HG03097 (cell line): ENCODE data around the gene TRPM6.
"Not testable (repeated sequence)": the region's sequence is repeated elsewhere in the genome, so short reads cannot be mapped to it uniquely, and the experiment has no call there.

Experiments
- ATAC-seq: cut with Tn5 transposase; IDR thresholded peaks from one replicate; pipeline ENCODE4 v1.9.1; 2021; ENCODE audit not compliant: unreplicated experiment, low FRiP score

The TRPM6 gene, protein sequence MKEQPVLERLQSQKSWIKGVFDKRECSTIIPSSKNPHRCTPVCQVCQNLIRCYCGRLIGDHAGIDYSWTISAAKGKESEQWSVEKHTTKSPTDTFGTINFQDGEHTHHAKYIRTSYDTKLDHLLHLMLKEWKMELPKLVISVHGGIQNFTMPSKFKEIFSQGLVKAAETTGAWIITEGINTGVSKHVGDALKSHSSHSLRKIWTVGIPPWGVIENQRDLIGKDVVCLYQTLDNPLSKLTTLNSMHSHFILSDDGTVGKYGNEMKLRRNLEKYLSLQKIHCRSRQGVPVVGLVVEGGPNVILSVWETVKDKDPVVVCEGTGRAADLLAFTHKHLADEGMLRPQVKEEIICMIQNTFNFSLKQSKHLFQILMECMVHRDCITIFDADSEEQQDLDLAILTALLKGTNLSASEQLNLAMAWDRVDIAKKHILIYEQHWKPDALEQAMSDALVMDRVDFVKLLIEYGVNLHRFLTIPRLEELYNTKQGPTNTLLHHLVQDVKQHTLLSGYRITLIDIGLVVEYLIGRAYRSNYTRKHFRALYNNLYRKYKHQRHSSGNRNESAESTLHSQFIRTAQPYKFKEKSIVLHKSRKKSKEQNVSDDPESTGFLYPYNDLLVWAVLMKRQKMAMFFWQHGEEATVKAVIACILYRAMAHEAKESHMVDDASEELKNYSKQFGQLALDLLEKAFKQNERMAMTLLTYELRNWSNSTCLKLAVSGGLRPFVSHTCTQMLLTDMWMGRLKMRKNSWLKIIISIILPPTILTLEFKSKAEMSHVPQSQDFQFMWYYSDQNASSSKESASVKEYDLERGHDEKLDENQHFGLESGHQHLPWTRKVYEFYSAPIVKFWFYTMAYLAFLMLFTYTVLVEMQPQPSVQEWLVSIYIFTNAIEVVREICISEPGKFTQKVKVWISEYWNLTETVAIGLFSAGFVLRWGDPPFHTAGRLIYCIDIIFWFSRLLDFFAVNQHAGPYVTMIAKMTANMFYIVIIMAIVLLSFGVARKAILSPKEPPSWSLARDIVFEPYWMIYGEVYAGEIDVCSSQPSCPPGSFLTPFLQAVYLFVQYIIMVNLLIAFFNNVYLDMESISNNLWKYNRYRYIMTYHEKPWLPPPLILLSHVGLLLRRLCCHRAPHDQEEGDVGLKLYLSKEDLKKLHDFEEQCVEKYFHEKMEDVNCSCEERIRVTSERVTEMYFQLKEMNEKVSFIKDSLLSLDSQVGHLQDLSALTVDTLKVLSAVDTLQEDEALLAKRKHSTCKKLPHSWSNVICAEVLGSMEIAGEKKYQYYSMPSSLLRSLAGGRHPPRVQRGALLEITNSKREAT (N-terminal part only)

GRCh38 chr9:74887041-74887980 is at the start of gene TRPM6:
Gene TRPM6 (minus strand): TSS chr9:74887921. CDS start chr9:74887856, 65 bp downstream.
- ATAC-seq, result no peak

- ATAC-seq, result no peak
Measured at GRCh38 chr9:74935008-74935407, 47.3 kb upstream of the TRPM6 start.

DNA sequence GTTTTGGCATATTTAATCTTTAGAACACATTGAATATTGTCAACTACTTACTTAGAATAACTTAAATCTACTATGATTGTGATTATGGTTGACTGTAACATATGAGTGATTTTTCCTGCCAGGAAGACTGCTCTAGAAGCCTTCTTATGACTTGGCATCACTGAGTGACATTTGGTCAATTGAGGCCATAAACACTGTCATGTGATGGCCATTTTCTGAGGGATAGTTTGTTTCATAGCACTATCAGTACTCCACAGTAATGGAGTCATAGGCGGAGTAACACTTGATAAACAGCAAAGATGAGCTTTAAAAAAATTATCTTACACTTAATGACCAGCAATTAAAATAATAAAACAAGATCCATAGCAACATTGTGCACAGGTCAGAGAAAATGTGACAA is 34.0 kb upstream of the TRPM6 start:
- no peak for ATAC-seq

GRCh38 chr9:74920944-74921626 is 33.4 kb upstream of the TRPM6 start:
- no peak for ATAC-seq

DNA sequence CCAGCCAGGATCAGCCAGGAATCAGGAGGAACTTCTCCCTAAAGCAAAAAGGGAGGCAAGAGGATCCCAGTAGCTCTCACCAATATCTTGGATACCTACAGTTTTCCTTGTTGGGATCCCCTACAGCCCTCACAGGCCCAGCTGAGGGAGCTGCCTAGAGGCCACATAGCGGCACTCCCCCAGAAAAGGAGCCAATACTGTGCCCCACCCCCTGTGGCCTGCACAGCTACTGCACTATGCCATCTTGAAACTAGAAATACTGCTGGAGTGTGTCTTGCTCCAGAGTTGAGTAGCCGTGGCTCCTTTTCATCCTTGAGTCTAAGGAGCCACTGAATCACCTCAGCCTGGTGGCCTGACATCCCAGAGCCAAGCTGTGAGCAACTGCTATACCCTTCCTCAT is 22.3 kb upstream of the TRPM6 start:
- no peak for ATAC-seq

- no peak for ATAC-seq
Measured at GRCh38 chr9:74908665-74909064, 20.9 kb upstream of the TRPM6 start.

DNA sequence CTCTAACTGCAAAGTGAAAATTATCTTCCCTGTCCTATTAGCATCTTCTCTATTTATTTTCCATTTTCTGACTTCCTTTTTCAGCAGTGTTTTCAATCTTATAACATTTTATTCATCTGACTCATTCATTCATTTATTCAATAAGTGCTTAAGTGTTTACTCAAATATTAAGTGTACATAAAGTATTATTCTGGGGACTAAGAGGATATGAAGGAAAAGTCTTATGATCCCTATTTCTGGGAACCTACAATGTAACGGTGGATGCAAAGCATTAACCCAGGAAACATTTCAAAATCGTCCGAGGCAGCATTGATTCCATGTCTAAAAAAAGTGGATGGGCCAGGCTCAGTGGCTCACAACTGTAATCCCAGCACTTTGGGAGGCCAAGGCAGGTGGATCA is 19.4 kb upstream of the TRPM6 start:
- ATAC-seq, result no peak

- no peak for ATAC-seq
Measured at GRCh38 chr9:74901001-74901400, 13.3 kb upstream of the TRPM6 start.

GRCh38 chr9:74888449-74888848 is 728 bp upstream of the TRPM6 start:
- ATAC-seq, result not testable (repeated sequence)

GRCh38 chr9:74887981-74888370 is 255 bp upstream of the TRPM6 start:
- no peak for ATAC-seq

DNA sequence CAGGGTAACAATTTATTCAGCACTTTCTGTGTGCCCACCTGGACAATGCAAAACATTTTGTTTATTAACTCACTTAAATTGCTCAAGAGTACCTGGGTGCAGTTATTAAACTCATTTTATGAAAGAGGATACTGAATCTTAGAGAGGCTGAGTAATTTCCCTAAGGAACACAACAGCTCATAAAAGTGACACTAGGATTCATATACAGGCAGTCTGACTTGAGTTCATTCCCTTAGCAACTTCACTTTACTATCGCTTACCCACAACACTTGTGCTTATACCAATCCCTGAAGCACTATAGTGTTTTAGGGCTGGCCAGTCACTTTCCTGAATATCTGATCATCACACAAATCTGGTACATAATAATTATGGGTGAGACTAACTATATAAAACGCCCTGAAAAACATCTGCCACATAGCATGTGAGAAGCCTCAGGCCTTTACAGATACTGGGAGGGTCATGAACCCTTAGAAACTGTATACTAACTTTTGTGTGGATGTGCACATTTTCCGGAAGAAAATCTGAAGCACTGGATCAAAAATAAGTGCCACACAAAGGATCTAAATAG is 11.3 kb downstream of the TRPM6 start:
- ATAC-seq, result no peak

GRCh38 chr9:74875656-74876055 is 12.1 kb downstream of the TRPM6 start:
- ATAC-seq, result no peak

- no peak for ATAC-seq
Measured at GRCh38 chr9:74874220-74874619, 13.5 kb downstream of the TRPM6 start.

DNA sequence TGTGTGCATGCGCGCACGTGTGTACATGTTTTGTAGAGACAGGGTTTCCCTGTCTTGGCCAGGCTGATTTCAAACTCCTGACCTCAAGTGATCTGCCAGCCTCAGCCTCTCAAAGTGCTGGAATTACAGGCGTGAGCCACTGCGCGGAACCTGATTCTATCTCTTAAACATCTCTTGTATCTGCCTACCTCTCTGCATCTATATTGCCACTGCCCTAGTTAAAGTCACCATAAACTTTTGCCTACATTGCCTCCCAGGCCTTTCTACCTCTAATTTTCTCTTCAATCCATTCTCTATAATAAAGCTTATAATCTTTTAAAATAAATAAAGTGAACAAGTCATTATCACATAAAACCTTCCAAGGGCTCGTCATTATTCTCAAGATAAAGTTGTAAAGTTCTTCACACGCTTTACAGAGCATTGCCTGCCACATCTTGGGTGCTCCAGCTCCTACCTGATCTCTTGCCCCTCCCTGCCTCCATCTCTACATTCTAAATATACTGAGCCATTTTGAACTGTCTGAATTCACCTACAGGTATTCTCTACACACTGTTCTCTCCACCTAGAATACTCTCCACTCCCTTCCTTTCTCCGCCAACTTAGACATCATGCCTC is 15.0 kb downstream of the TRPM6 start:
- ATAC-seq, result no peak

GRCh38 chr9:74867483-74867882 is 20.2 kb downstream of the TRPM6 start:
- no peak for ATAC-seq

GRCh38 chr9:74865177-74865576 is 22.5 kb downstream of the TRPM6 start:
- ATAC-seq, result no peak

GRCh38 chr9:74861773-74862474 is 25.8 kb downstream of the TRPM6 start:
- ATAC-seq, result no peak

GRCh38 chr9:74861071-74861470 is 26.6 kb downstream of the TRPM6 start:
- ATAC-seq, result no peak
